CD4-positive, alpha-beta T cell treated with Interleukin-17A for 1 hour (primary cell): ENCODE measurements around the gene BET1.

Experiments used
- DNase-seq: peaks from one replicate; pipeline ENCODE4 v3.0.0-alpha.2; 2020

The BET1 gene

DNA sequence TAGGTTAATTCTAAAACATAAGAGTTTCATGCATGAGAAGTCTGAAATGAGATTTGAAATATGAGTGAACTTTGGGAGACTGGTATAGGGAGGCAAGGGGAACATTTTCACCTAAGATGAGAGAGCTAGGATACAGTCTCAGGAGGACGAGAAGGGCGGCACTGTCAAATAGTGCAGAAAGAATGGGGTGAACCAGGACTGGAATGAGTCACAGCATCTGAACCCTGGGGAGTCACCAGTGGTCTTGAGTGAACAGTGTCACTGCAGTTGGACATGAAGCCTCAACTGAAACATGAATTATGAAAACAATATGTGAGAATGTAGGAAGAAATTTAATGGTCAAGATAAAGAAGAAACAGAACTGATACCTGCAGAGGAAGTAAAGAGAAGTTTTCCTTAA, 48.9 kb downstream of the BET1 start:
- no peak for DNase-seq

DNA sequence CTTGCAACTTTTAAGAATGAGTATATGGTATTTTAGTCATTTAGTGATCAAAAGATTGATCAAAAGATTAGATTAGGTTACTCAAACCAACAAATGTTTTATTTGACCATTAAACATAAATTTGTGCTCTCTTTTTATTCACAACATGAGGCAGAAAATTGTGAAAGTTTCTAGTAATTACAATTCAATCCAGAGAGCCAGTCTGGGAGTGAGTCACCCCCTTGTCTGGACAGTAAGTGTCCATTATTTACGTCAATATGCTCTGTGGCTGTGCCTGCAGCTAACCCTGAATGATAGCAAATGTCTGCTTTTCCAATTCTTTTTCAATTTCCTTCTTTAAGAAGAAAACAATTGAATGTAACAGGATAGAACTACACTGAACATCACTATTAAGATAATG, 54.7 kb downstream of the BET1 start:
- DNase-seq = no peak

DNA sequence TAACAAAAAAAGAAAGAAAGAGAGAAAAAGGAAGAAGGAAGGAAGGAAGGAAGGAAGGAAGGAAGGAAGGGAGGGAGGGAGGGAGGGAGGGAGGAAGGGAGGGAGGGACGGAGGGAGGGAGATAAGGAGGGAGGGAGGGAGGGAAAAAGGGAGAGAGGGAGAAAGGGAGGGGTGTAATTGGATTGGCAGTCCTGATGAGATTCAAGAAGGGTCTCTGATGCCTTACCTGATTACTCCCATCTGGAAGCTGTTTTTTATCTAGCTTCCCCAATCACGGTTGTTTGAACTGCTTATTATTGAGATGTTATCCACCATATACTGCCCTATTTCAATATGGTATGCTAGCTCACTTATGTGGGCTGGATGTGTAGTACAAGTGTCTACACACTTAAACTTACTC, 55.3 kb downstream of the BET1 start:
- no peak for DNase-seq

DNA sequence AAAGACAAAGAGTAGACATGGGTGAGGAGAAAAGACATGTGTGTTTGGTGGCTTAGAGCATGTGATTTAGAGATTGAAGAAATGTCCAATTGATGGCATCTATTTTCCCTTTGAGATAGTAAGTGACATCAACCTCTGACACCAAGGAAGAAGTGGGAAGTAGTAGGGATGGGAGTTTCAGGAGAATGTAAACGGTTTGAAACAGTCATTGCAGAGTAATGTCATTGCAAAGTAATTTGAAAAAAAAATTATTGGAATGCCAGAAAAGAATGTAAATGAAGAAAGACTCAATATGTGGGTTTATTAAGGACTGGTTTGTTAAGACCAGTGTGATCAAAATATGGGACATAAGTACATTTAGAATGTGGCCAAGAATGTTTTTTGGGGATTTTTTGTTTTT, 56.0 kb downstream of the BET1 start:
- no peak for DNase-seq

DNA sequence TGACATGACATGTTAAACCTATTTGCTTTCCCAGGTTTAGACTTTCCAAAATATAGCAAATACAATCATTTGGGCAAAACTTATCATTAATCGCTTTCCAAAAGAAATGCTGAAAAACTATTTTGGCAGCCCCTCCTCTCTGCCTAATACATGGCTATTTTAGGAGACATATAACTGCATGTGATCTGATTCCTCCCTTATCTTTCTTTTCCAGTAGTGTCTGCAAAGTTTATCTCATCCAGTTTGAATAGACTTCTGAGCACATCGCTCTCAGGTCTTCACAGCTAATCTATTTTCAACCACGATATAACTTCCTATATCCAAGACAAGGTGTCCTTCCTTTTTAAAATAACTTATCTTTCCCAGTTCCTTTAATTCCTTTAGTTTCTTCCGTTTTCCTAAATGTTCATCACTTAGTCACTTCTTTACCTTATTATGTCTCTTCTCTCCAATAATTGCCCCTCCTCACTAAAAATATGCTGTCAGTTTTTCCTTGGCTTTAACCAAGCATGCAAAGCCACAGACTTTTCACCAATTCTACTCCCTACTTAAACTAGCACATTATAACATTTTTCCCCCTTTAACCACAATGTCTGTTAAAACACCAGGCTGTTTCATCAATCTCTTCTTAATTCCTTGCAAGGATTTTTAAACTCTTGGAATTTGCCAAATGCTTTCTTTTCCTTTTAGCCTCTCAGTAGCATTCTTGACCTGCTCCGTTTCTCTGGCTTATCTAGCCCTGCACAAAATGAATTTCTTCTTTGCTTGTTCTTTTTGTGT, 58.2 kb downstream of the BET1 start:
- no peak for DNase-seq

DNA sequence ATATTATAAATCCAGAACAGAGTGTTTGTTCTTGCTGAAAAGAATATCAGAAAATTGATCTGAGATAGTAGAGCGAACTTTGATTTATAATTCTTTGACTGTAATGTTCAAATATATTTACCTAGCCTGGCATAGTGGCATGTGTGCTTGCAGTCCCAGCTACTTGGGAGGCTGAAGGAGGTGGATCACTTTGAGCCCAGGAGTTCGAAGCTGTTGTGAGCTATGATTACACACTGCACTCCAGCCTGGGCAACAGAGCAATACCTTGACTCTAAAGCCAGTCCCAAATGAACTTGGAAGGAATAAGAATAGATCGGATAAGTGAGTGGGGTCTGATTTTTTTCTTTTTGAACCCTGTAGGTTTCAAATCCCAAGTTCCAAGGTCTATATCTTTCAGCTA, 59.1 kb downstream of the BET1 start:
- DNase-seq = no peak

GRCh38 chr7:93944673-93945072, 59.5 kb downstream of the BET1 start:
- no peak for DNase-seq

GRCh38 chr7:93943816-93944540, 60.2 kb downstream of the BET1 start:
- DNase-seq = no peak
